Caco-2 (cell line): ENCODE results near the gene PPIL3. TPM values are rescaled to one million over a fixed set of nuclear protein-coding genes. Genes with fewer than 3 reads are reported as not detected.

Experiments used
- Bru-seq: library from RNA; stranded (reverse); fragments of 400-500 nt; gene quantifications from one replicate; lab custom pipeline; 2021; lab: Mats Ljungman, UMichigan
- BruChase-seq, 2 experiments: library from RNA; stranded (reverse); fragments of 400-500 nt; gene quantifications; one replicate each; lab custom pipeline; 2021; lab: Mats Ljungman, UMichigan
- BruUV-seq: library from RNA; stranded (reverse); fragments of 400-500 nt; replicated peaks from 2 replicates; lab custom pipeline; 2021; lab: Mats Ljungman, UMichigan
- CTCF ChIA-PET: fragments of 300-600 bp; sonication (Branson Sonifier 250); formaldehyde crosslinking; loops from one replicate; lab custom pipeline; 2022; ENCODE audit warnings: antibody characterized with exemption; lab: Charles Lee
- POLR2A ChIA-PET: fragments of 300-600 bp; sonication (Branson Sonifier 250); formaldehyde crosslinking; loops from one replicate; lab custom pipeline; 2022; ENCODE audit warnings: antibody characterized with exemption; lab: Charles Lee
- DNase-seq, 2 experiments: peaks; one replicate each; pipeline versions ENCODE4 v3.0.0 to v3.0.0-alpha.2; 2020 to 2022
- H3K27me3 ChIP-seq: replicated peaks from 2 replicates; pipeline ENCODE4 v1.6.0; 2011; ENCODE audit warnings: low read length; ENCODE audit not compliant: control insufficient read depth, insufficient read depth
- H3K36me3 ChIP-seq: 2 replicates; pipeline ENCODE4 v1.5.1; 2011; ENCODE audit warnings: low read length; ENCODE audit not compliant: control insufficient read depth, insufficient read depth
- H3K4me1 ChIP-seq: fragments of 250-450 bp; sonication (Bioruptor Pico); 2 replicates; pipeline ENCODE4 v1.5.1; 2020; ENCODE audit warnings: mild to moderate bottlenecking
- H3K4me3 ChIP-seq: 2 replicates; pipeline ENCODE4 v1.5.1; 2011; ENCODE audit warnings: low read depth, mild to moderate bottlenecking, control low read depth, low read length
- H3K9me3 ChIP-seq: fragments of 250-450 bp; sonication (Bioruptor Pico); 2 replicates; pipeline ENCODE4 v1.5.1; 2020; ENCODE audit warnings: mild to moderate bottlenecking, moderate library complexity
- H3K27ac Mint-ChIP-seq: one replicate; pipeline ENCODE4 v1.8.0; 2022; ENCODE audit warnings: mixed read lengths; ENCODE audit not compliant: unreplicated experiment
- H3K27me3 Mint-ChIP-seq: one replicate; pipeline ENCODE4 v1.8.0; 2022; ENCODE audit warnings: mixed read lengths; ENCODE audit not compliant: insufficient read depth, unreplicated experiment
- H3K36me3 Mint-ChIP-seq: one replicate; pipeline ENCODE4 v1.8.0; 2022; ENCODE audit warnings: mild to moderate bottlenecking, mixed read lengths; ENCODE audit not compliant: insufficient read depth, unreplicated experiment
- H3K4me1 Mint-ChIP-seq: one replicate; pipeline ENCODE4 v1.8.0; 2022; ENCODE audit warnings: low read depth, mixed read lengths; ENCODE audit not compliant: unreplicated experiment
- H3K4me3 Mint-ChIP-seq: one replicate; pipeline ENCODE4 v1.8.0; 2022; ENCODE audit warnings: mild to moderate bottlenecking, moderate library complexity, mixed read lengths; ENCODE audit not compliant: unreplicated experiment
- H3K9me3 Mint-ChIP-seq: one replicate; pipeline ENCODE4 v1.8.0; 2022; ENCODE audit warnings: mixed read lengths; ENCODE audit not compliant: unreplicated experiment
- intact Hi-C: fragments of 100-400 bp; cut with micrococcal nuclease; formaldehyde crosslinking; loops from one replicate; pipeline ENCODE4 v1.10.0; 2022; ENCODE audit not compliant: unreplicated experiment
- long read RNA-seq: library from polyadenylated mRNA; stranded (forward); transcript quantifications from one replicate; pipeline ENCODE4 v2.0.0, GENCODE V29; 2022
- total RNA-seq: library from RNA; stranded (reverse); gene quantifications from 2 replicates; pipeline ENCODE4 v1.2.3, GENCODE V29; 2022
- TF ChIP-seq, protein P1 (sequence below), 2 experiments: fragments of 200-600 bp in 1 of 2; IDR thresholded peaks; 1 replicate in 1 of 2; 2 replicates in 1 of 2; pipeline versions ENCODE4 v1.5.1 to v1.8.0; 2011 to 2022; ENCODE audit warnings: antibody characterized with exemption in 1 of 2, control low read depth in 1 of 2, inconsistent platforms in 1 of 2, low read depth in 1 of 2, low read length in 1 of 2, mild to moderate bottlenecking in 1 of 2, moderate library complexity in 1 of 2; ENCODE audit not compliant: insufficient read depth in 1 of 2, severe bottlenecking in 1 of 2, unreplicated experiment in 1 of 2

Gene PPIL3
- total RNA-seq (17.6 and 25.0 TPM in 2 replicates), Bru-seq, nascent RNA (percentile 71 among the genes with signal in this experiment), BruChase-seq, experiment 1, labeled RNA remaining after a 2-hour chase (percentile 68 among the genes with signal in this experiment), BruChase-seq, experiment 2, labeled RNA remaining after a 6-hour chase (percentile 70 among the genes with signal in this experiment)
- long read RNA-seq, transcript PPIL3-202 (7 exons, 1,194 nt): major isoform, 8 of 25 reads
- long read RNA-seq, partial matches to known transcripts: 1 of 25 reads
- long read RNA-seq, other reads (novel, unspliced or antisense): 12 of 25 reads

DNA sequence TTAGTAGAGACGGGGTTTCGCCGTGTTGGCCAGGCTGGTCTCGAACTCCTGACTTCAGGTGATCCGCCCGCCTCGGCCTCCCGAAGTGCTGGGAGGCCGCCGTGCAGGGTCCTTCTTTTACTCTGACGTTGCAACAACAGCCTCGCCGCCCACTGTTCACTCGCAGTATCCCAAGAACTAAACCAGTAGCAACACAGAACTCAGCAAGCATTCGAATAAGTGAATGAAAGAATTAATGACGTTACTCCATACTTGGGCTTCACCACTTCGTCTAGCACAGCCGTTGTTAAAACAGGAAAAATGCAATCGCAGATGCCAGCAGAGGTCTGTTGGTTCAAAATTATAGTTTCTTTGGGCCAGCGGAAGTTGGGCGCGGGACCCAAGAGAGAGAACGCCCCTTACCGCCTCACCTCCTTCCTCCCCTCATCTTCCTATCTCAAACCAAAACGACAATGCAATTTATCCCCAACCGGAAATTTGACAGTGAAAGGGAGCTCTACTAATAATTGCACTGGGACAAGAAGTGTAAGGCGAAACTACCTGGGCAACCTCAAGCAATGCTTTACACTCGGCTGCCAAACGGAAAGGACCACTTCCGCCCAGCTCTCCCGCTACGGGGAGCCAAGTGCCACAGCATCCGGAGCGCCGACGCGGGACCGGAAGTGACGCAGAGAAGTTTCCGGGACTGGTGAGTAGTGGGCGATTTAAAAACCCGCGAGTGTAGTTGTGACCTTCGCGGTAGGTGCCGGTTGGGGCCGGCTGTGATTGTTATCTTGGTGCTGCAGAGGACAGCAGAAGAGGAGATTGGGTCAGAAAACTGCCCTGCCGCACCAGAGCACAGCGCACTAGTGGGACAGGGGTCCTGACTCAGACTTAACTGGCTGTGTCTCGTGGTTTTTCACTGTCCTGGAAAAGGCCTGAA, at the start of gene PPIL3, which contains the start of gene NIF3L1:
Gene PPIL3 (minus strand): TSS at position 374 of the 922 bp plus-strand sequence. CDS start 1,462 bp downstream, outside the sequence.
Gene NIF3L1 (plus strand): TSS at position 668 of the 922 bp plus-strand sequence. CDS start 2,573 bp downstream, outside the sequence.
- H3K9me3 ChIP-seq: no peaks in the 10 kb centered on the region
- ChIA-PET CTCF (interaction anchor here (0.7 to 1.6 kb wide), 6 partner anchors 13 to 343 kb away, joined by 3 to 7 read pairs (median 4); partner anchors contain the start of genes CASP10 and CLK1), POLR2A (interaction anchor here (0.6 to 1.7 kb wide), 11 partner anchors 12 to 563 kb away, joined by 3 to 28 read pairs (median 4); partner anchors contain the start of genes CASP10, CLK1, ORC2 and STRADB)
- 0 out of 2 replicates have a peak, but pooled peaks cover 3% of the 10 kb centered on the region for H3K4me1 ChIP-seq
- Mint-ChIP-seq H3K27me3 (no peaks in the 10 kb centered on the region), H3K4me1 (peaks cover 19% of the 10 kb centered on the region), H3K27ac (peak within 1 kb of the TSS; percentile 97), H3K36me3 (peaks cover 41% of the 10 kb centered on the region), H3K4me3 (peak within 1 kb of the TSS; percentile 89), H3K9me3 (no peaks in the 10 kb centered on the region)
- intact Hi-C loops: loop anchor here (1.0 to 5.0 kb wide), 6 partner anchors 25 to 363 kb away; partner anchors contain the start of genes BZW1, CFLAR, CLK1 and HYCC2
- no peaks in the 10 kb centered on the region for H3K36me3 ChIP-seq
- DNase-seq: peak; percentile 98 to 99
- peak within 1 kb of the TSS; percentile 56 for H3K4me3 ChIP-seq
- TSS peak; percentile 58 for BruUV-seq
- no peaks in the 10 kb centered on the region for H3K27me3 ChIP-seq
- TF ChIP-seq, protein P1, sequence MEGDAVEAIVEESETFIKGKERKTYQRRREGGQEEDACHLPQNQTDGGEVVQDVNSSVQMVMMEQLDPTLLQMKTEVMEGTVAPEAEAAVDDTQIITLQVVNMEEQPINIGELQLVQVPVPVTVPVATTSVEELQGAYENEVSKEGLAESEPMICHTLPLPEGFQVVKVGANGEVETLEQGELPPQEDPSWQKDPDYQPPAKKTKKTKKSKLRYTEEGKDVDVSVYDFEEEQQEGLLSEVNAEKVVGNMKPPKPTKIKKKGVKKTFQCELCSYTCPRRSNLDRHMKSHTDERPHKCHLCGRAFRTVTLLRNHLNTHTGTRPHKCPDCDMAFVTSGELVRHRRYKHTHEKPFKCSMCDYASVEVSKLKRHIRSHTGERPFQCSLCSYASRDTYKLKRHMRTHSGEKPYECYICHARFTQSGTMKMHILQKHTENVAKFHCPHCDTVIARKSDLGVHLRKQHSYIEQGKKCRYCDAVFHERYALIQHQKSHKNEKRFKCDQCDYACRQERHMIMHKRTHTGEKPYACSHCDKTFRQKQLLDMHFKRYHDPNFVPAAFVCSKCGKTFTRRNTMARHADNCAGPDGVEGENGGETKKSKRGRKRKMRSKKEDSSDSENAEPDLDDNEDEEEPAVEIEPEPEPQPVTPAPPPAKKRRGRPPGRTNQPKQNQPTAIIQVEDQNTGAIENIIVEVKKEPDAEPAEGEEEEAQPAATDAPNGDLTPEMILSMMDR (IDR thresholded peaks at IDR 0.05; ENCODE audit: insufficient read depth in 1 of 2, low read depth in 1 of 2, low read length in 1 of 2, severe bottlenecking in 1 of 2, unreplicated experiment in 1 of 2): no peak

DNA sequence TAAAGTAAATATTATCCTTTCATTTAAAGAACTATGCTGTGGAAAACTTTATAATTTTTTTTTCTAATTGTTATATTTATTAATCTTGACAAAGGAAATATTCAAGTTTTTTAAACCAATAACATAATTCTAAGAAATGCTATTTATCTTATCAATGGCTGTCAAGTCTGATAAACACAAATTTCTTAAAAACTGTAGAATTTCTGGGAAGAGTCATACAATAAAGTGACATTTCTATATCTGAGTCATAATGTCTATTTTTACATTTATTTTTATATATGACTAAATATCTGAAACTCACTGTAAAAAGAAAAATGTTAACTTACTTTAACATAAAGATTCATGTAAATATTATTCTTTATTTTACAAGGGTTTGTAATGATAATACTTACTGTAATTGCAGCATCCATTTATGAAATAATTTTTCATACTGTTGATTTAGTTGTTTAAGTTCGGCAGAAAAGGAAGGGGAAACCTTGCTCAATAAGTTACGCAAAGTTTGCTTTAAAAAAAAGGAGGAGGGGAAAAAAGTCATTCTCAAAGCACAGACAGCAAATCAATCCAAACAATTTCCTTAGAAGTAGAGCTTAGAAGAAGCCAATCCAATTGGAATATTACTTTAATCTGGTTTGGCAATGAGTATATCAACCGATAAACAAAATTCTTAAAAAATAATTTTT, 42.2 kb upstream of the PPIL3 start:
- Histone ChIP-seq H3K9me3 (no peaks in the 10 kb centered on the region), H3K4me3 (no peak overlapping the region), H3K36me3 (peaks cover 4% of the 10 kb centered on the region), H3K4me1 (peaks cover 6% of the 10 kb centered on the region; the same call in 1 of the 2 replicates), H3K27me3 (no peaks in the 10 kb centered on the region)
- intact Hi-C loops: no loop called here
- TF ChIP-seq, protein P1 (IDR thresholded peaks at IDR 0.05; ENCODE audit: insufficient read depth in 1 of 2, low read depth in 1 of 2, low read length in 1 of 2, severe bottlenecking in 1 of 2, unreplicated experiment in 1 of 2): no peak
- Mint-ChIP-seq H3K36me3 (peaks cover 67% of the 10 kb centered on the region), H3K27ac (no peak overlapping the region), H3K4me3 (no peak overlapping the region), H3K27me3 (no peaks in the 10 kb centered on the region), H3K9me3 (no peaks in the 10 kb centered on the region), H3K4me1 (peaks cover 13% of the 10 kb centered on the region)
- ChIA-PET CTCF (interaction anchor here (1.4 kb wide), 1 partner anchor 32 kb away, joined by 4 read pairs; the partner anchor contains the start of gene ORC2), POLR2A (no interaction called here)
- DNase-seq: no peak
- no TSS peak for BruUV-seq
